K562 (cell line): ENCODE measurements around the gene PTGES3. TPM values are rescaled to one million over a fixed set of nuclear protein-coding genes. Genes with fewer than 3 reads are reported as not detected.

ENCODE experiments used
- DDX20 ChIP-seq: fragments of 450-650 bp; IDR thresholded peaks from 2 replicates; pipeline ENCODE4 v1.6.1; 2016; ENCODE audit warnings: missing genetic modification characterization, low read depth, mild to moderate bottlenecking, missing compliant biosample characterization, moderate library complexity
- HNRNPLL ChIP-seq: fragments of 200-400 bp; formaldehyde crosslinking; IDR thresholded peaks from 2 replicates; pipeline ENCODE4 v1.6.1; 2017; ENCODE audit warnings: low read length, low read depth, mild to moderate bottlenecking; ENCODE audit not compliant: poor library complexity, severe bottlenecking
- KHSRP ChIP-seq: fragments of 450-650 bp; IDR thresholded peaks from 2 replicates; pipeline ENCODE4 v1.6.1; 2017
- PTTG1 ChIP-seq: fragments of 450-650 bp; IDR thresholded peaks from 2 replicates; pipeline ENCODE4 v1.6.1; 2016; ENCODE audit warnings: low read depth, mild to moderate bottlenecking, missing genetic modification characterization, missing compliant biosample characterization
- RBM39 ChIP-seq: fragments of 200-400 bp; formaldehyde crosslinking; optimal IDR thresholded peaks from 2 replicates; pipeline ENCODE3; 2018; ENCODE audit warnings: low read depth, low read length
- TAL1 ChIP-seq: fragments of 450-650 bp; IDR thresholded peaks from 2 replicates; pipeline ENCODE4 v1.6.1; 2016; ENCODE audit warnings: mild to moderate bottlenecking
- polyA plus RNA-seq, 8 experiments: library from polyadenylated mRNA; depleted of rRNA in 4 of 8; stranded (reverse) in 5 of 8; unstranded in 3 of 8; fragments of >200 nt; fragmentation: Nextera tagmentation in 2 of 8; fragmentation: Illumina TruSeq in 1 of 8; extraction: Ambion mirVana in 2 of 8; extraction: Trizol in 1 of 8; gene quantifications; 2 replicates each; pipeline versions ENCODE4 v1.2.1 to v1.2.3, GENCODE V29; 2011 to 2014; ENCODE audit warnings: inconsistent platforms in 1 of 8, missing spikeins in 1 of 8
- total RNA-seq, 7 experiments: library from RNA; depleted of rRNA in 6 of 7; stranded (reverse); fragments of >200 nt in 6 of 7; fragmentation: Illumina TruSeq in 2 of 7; extraction: Trizol in 2 of 7; gene quantifications; 2 replicates each; pipeline versions ENCODE4 v1.2.1 to v1.2.3, GENCODE V29; 2011 to 2021; ENCODE audit warnings: low replicate concordance in 1 of 7
- TF ChIP-seq, protein P1 (sequence below): sonication (generic); formaldehyde crosslinking; IDR thresholded peaks from 2 replicates; pipeline ENCODE4 v1.8.0; 2023; ENCODE audit warnings: missing genetic modification reagents, mild to moderate bottlenecking, borderline replicate concordance
- TF ChIP-seq, protein P2 (sequence below): fragments of 250-450 bp; sonication (Bioruptor Pico); IDR thresholded peaks from 2 replicates; pipeline ENCODE4 v1.4.0; 2020; ENCODE audit warnings: mild to moderate bottlenecking, moderate library complexity
- TF ChIP-seq, protein P3 (sequence below): fragments of 450-650 bp; formaldehyde crosslinking; IDR thresholded peaks from 2 replicates; pipeline ENCODE4 v1.4.0; 2020; ENCODE audit warnings: mild to moderate bottlenecking, moderate library complexity
- TF ChIP-seq, protein P4 (sequence below), 2 experiments: fragments of 450-650 bp; conservative IDR thresholded peaks; 2 replicates each; pipeline ENCODE4 v1.6.1; 2017; ENCODE audit warnings: mild to moderate bottlenecking in 2 of 2, moderate library complexity in 2 of 2

Gene PTGES3
- total and polyA plus RNA-seq, 9 of the 15 experiments (the other 6 are each of a cell fraction or from before 2014, with no cell fraction given): 163 to 501 (median 213) TPM

DNA sequence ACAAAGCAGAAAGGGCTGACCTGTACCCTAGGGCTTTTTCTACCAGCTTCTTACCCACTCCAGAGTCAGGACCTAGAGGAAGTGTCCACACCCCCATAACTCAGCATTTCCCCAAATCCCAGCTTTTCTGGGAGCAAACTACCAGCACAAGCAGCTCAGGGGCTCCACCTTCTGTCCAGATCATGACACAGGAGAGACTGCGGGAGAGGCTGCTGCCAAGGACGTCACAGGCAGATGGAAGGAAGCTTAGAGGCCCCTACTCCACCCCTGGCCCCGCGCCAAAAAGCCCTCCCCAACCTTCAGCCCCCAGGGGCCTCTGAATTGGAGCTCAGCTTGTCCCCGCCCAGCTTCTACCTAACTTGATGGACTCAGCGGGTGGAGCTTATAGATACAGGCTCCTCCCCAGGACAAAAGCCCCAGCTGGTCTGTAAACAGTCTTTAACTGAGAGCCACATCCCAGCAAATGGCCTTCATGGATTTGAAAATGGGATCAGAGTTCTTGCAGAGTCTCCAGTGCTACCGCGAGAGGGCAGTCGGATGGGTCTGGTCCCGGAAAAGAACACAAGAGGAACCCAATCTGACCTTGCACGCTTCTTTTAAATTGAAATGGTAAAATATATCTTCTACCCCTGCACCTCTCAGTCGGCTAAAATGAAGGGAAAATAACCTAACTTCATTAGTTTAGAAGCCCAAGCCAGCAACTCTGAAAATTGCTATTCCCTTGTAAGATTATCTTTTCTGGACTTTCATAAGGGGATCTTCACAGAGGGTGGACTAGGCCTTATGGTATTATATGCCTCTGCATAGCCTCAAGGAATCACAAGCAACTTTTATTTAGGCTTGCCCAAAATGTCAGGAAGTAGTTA lies 51.2 kb downstream of the PTGES3 start (continued):
- TF ChIP-seq, protein P1, sequence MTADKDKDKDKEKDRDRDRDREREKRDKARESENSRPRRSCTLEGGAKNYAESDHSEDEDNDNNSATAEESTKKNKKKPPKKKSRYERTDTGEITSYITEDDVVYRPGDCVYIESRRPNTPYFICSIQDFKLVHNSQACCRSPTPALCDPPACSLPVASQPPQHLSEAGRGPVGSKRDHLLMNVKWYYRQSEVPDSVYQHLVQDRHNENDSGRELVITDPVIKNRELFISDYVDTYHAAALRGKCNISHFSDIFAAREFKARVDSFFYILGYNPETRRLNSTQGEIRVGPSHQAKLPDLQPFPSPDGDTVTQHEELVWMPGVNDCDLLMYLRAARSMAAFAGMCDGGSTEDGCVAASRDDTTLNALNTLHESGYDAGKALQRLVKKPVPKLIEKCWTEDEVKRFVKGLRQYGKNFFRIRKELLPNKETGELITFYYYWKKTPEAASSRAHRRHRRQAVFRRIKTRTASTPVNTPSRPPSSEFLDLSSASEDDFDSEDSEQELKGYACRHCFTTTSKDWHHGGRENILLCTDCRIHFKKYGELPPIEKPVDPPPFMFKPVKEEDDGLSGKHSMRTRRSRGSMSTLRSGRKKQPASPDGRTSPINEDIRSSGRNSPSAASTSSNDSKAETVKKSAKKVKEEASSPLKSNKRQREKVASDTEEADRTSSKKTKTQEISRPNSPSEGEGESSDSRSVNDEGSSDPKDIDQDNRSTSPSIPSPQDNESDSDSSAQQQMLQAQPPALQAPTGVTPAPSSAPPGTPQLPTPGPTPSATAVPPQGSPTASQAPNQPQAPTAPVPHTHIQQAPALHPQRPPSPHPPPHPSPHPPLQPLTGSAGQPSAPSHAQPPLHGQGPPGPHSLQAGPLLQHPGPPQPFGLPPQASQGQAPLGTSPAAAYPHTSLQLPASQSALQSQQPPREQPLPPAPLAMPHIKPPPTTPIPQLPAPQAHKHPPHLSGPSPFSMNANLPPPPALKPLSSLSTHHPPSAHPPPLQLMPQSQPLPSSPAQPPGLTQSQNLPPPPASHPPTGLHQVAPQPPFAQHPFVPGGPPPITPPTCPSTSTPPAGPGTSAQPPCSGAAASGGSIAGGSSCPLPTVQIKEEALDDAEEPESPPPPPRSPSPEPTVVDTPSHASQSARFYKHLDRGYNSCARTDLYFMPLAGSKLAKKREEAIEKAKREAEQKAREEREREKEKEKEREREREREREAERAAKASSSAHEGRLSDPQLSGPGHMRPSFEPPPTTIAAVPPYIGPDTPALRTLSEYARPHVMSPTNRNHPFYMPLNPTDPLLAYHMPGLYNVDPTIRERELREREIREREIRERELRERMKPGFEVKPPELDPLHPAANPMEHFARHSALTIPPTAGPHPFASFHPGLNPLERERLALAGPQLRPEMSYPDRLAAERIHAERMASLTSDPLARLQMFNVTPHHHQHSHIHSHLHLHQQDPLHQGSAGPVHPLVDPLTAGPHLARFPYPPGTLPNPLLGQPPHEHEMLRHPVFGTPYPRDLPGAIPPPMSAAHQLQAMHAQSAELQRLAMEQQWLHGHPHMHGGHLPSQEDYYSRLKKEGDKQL: no peak
- TF ChIP-seq PTTG1 (tag) (no peak), TAL1 (no peak), HNRNPLL (no peak), DDX20 (tag) (no peak), KHSRP (no peak), RBM39 (peak; percentile 18)
- TF ChIP-seq, protein P2, sequence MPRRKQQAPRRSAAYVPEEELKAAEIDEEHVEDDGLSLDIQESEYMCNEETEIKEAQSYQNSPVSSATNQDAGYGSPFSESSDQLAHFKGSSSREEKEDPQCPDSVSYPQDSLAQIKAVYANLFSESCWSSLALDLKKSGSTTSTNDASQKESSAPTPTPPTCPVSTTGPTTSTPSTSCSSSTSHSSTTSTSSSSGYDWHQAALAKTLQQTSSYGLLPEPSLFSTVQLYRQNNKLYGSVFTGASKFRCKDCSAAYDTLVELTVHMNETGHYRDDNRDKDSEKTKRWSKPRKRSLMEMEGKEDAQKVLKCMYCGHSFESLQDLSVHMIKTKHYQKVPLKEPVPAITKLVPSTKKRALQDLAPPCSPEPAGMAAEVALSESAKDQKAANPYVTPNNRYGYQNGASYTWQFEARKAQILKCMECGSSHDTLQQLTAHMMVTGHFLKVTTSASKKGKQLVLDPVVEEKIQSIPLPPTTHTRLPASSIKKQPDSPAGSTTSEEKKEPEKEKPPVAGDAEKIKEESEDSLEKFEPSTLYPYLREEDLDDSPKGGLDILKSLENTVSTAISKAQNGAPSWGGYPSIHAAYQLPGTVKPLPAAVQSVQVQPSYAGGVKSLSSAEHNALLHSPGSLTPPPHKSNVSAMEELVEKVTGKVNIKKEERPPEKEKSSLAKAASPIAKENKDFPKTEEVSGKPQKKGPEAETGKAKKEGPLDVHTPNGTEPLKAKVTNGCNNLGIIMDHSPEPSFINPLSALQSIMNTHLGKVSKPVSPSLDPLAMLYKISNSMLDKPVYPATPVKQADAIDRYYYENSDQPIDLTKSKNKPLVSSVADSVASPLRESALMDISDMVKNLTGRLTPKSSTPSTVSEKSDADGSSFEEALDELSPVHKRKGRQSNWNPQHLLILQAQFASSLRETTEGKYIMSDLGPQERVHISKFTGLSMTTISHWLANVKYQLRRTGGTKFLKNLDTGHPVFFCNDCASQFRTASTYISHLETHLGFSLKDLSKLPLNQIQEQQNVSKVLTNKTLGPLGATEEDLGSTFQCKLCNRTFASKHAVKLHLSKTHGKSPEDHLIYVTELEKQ (CRISPR knock-in tag): no peak
- TF ChIP-seq, protein P3, sequence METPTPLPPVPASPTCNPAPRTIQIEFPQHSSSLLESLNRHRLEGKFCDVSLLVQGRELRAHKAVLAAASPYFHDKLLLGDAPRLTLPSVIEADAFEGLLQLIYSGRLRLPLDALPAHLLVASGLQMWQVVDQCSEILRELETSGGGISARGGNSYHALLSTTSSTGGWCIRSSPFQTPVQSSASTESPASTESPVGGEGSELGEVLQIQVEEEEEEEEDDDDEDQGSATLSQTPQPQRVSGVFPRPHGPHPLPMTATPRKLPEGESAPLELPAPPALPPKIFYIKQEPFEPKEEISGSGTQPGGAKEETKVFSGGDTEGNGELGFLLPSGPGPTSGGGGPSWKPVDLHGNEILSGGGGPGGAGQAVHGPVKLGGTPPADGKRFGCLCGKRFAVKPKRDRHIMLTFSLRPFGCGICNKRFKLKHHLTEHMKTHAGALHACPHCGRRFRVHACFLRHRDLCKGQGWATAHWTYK (CRISPR knock-in tag): no peak
- TF ChIP-seq, protein P4, sequence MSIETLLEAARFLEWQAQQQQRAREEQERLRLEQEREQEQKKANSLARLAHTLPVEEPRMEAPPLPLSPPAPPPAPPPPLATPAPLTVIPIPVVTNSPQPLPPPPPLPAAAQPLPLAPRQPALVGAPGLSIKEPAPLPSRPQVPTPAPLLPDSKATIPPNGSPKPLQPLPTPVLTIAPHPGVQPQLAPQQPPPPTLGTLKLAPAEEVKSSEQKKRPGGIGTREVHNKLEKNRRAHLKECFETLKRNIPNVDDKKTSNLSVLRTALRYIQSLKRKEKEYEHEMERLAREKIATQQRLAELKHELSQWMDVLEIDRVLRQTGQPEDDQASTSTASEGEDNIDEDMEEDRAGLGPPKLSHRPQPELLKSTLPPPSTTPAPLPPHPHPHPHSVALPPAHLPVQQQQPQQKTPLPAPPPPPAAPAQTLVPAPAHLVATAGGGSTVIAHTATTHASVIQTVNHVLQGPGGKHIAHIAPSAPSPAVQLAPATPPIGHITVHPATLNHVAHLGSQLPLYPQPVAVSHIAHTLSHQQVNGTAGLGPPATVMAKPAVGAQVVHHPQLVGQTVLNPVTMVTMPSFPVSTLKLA (conservative IDR thresholded peaks at IDR 0.05): peak; percentile 55 to 61; a peak in 3 of 4 replicates
